K562 (cell line): ENCODE data around the gene THSD8. TPM values are rescaled to one million over a fixed set of nuclear protein-coding genes. Genes with fewer than 3 reads are reported as not detected.

Source experiments
- MBD1 ChIP-seq: fragments of 250-450 bp; sonication (Bioruptor Pico); IDR thresholded peaks from 2 replicates; pipeline ENCODE4 v1.8.0; 2022; ENCODE audit warnings: inconsistent platforms
- PRPF4 ChIP-seq: fragments of 200-400 bp; formaldehyde crosslinking; IDR thresholded peaks from one replicate; pipeline ENCODE4 v1.6.1; 2017; ENCODE audit warnings: low read length, low read depth, mild to moderate bottlenecking; ENCODE audit not compliant: insufficient read depth, poor library complexity, severe bottlenecking
- RAD21 ChIP-seq, 2 experiments: fragments of 250-450 bp in 1 of 2; fragments of 450-650 bp in 1 of 2; sonication (Bioruptor Pico) in 1 of 2; formaldehyde crosslinking in 1 of 2; IDR thresholded peaks in 1 of 2; conservative IDR thresholded peaks in 1 of 2; 2 replicates each; pipeline versions ENCODE4 v1.4.0 to v1.8.0; 2020 to 2022; ENCODE audit warnings: mild to moderate bottlenecking in 2 of 2, moderate library complexity in 1 of 2
- polyA plus RNA-seq, 8 experiments: library from polyadenylated mRNA; depleted of rRNA in 4 of 8; stranded (reverse) in 5 of 8; unstranded in 3 of 8; fragments of >200 nt; fragmentation: Nextera tagmentation in 2 of 8; fragmentation: Illumina TruSeq in 1 of 8; extraction: Ambion mirVana in 2 of 8; extraction: Trizol in 1 of 8; gene quantifications; 2 replicates each; pipeline versions ENCODE4 v1.2.1 to v1.2.3, GENCODE V29; 2011 to 2014; ENCODE audit warnings: inconsistent platforms in 1 of 8, missing spikeins in 1 of 8
- total RNA-seq, 7 experiments: library from RNA; depleted of rRNA in 6 of 7; stranded (reverse); fragments of >200 nt in 6 of 7; fragmentation: Illumina TruSeq in 2 of 7; extraction: Trizol in 2 of 7; gene quantifications; 2 replicates each; pipeline versions ENCODE4 v1.2.1 to v1.2.3, GENCODE V29; 2011 to 2021; ENCODE audit warnings: low replicate concordance in 1 of 7
- TF ChIP-seq, protein P1 (sequence below): fragments of 250-450 bp; sonication (Bioruptor Pico); IDR thresholded peaks from 2 replicates; pipeline ENCODE4 v1.5.0; 2022; ENCODE audit warnings: mild to moderate bottlenecking
- TF ChIP-seq, protein P2 (sequence below): IDR thresholded peaks from 3 replicates; pipeline ENCODE4 v1.6.1; 2011; ENCODE audit warnings: borderline replicate concordance, mild to moderate bottlenecking, moderate library complexity; ENCODE audit not compliant: insufficient read length; ENCODE audit errors: extremely low read depth

Gene THSD8
- total and polyA plus RNA-seq, 9 of the 15 experiments (the other 6 are each of a cell fraction or from before 2014, with no cell fraction given), result 8.4 to 42.4 (median 19.9) TPM; not detected in 2

- TF ChIP-seq, protein P1, sequence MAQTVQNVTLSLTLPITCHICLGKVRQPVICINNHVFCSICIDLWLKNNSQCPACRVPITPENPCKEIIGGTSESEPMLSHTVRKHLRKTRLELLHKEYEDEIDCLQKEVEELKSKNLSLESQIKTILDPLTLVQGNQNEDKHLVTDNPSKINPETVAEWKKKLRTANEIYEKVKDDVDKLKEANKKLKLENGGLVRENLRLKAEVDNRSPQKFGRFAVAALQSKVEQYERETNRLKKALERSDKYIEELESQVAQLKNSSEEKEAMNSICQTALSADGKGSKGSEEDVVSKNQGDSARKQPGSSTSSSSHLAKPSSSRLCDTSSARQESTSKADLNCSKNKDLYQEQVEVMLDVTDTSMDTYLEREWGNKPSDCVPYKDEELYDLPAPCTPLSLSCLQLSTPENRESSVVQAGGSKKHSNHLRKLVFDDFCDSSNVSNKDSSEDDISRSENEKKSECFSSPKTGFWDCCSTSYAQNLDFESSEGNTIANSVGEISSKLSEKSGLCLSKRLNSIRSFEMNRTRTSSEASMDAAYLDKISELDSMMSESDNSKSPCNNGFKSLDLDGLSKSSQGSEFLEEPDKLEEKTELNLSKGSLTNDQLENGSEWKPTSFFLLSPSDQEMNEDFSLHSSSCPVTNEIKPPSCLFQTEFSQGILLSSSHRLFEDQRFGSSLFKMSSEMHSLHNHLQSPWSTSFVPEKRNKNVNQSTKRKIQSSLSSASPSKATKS (CRISPR knock-in tag), result no peak
- no peak for TF ChIP-seq MBD1 (CRISPR knock-in tag)
- TF ChIP-seq PRPF4, result no peak
- TF ChIP-seq RAD21 (CRISPR knock-in tag; conservative IDR thresholded peaks at IDR 0.05 in 1 of 2, IDR thresholded peaks at IDR 0.05 in 1 of 2), result peak; percentile 93 to 98
- TF ChIP-seq, protein P2, sequence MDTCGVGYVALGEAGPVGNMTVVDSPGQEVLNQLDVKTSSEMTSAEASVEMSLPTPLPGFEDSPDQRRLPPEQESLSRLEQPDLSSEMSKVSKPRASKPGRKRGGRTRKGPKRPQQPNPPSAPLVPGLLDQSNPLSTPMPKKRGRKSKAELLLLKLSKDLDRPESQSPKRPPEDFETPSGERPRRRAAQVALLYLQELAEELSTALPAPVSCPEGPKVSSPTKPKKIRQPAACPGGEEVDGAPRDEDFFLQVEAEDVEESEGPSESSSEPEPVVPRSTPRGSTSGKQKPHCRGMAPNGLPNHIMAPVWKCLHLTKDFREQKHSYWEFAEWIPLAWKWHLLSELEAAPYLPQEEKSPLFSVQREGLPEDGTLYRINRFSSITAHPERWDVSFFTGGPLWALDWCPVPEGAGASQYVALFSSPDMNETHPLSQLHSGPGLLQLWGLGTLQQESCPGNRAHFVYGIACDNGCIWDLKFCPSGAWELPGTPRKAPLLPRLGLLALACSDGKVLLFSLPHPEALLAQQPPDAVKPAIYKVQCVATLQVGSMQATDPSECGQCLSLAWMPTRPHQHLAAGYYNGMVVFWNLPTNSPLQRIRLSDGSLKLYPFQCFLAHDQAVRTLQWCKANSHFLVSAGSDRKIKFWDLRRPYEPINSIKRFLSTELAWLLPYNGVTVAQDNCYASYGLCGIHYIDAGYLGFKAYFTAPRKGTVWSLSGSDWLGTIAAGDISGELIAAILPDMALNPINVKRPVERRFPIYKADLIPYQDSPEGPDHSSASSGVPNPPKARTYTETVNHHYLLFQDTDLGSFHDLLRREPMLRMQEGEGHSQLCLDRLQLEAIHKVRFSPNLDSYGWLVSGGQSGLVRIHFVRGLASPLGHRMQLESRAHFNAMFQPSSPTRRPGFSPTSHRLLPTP, result no peak
Observed at GRCh38 chr19:12847159-12848139, 45.6 kb downstream of the THSD8 start (continued).
